ENCODE data around the gene EVI5. TPM values are rescaled to one million over a fixed set of nuclear protein-coding genes. Genes with fewer than 3 reads are reported as not detected.
A peak's percentile ranks its signal among the peaks of the same experiment; 100 is the strongest.

EVI5 gene
- total RNA-seq, 2 donors from 2014 or later: 20.8 to 29.0 TPM

- H3K27me3 Mint-ChIP-seq (ENCODE audit: insufficient read depth): no peaks in the 10 kb centered on the region
- H3K9me3 Mint-ChIP-seq: no peaks in the 10 kb centered on the region
- Histone ChIP-seq H3K4me3 (ENCODE audit: low read length) (no peak overlapping the region), H3K36me3 (ENCODE audit: control insufficient read depth, insufficient read depth, low read length) (no peaks in the 10 kb centered on the region), H3K4me1 (ENCODE audit: control insufficient read depth, insufficient read depth, low read length) (no peaks in the 10 kb centered on the region), H3K27me3 (ENCODE audit: control insufficient read depth, insufficient read depth, low read length, poor library complexity, severe bottlenecking) (no peaks in the 10 kb centered on the region), H3K9me3 (ENCODE audit: control insufficient read depth, low read length) (no peaks in the 10 kb centered on the region), H3K9ac (ENCODE audit: extremely low read depth, low read length, poor library complexity, severe bottlenecking) (no peak overlapping the region), H3K27ac (ENCODE audit: low read depth, low read length) (no peak overlapping the region)
- 79 to 85% methylated on average over 3 of the region's 3 CpGs for WGBS, 2 experiments (ENCODE audit: insufficient coverage in 1 of 2, insufficient read length in 1 of 2)
- H3K36me3 Mint-ChIP-seq (ENCODE audit: low read depth): no peaks in the 10 kb centered on the region
- peaks cover 4% of the 10 kb centered on the region for H3K4me1 Mint-ChIP-seq
- no peak overlapping the region for H3K27ac Mint-ChIP-seq
- TF ChIP-seq, protein P1, sequence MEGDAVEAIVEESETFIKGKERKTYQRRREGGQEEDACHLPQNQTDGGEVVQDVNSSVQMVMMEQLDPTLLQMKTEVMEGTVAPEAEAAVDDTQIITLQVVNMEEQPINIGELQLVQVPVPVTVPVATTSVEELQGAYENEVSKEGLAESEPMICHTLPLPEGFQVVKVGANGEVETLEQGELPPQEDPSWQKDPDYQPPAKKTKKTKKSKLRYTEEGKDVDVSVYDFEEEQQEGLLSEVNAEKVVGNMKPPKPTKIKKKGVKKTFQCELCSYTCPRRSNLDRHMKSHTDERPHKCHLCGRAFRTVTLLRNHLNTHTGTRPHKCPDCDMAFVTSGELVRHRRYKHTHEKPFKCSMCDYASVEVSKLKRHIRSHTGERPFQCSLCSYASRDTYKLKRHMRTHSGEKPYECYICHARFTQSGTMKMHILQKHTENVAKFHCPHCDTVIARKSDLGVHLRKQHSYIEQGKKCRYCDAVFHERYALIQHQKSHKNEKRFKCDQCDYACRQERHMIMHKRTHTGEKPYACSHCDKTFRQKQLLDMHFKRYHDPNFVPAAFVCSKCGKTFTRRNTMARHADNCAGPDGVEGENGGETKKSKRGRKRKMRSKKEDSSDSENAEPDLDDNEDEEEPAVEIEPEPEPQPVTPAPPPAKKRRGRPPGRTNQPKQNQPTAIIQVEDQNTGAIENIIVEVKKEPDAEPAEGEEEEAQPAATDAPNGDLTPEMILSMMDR (conservative IDR thresholded peaks at IDR 0.05): no peak
- no peak for DNase-seq
- H3K4me3 Mint-ChIP-seq: no peak overlapping the region
These were observed 35.1 kb upstream of the EVI5 start for GRCh38 chr1:92820024-92820423.

DNA sequence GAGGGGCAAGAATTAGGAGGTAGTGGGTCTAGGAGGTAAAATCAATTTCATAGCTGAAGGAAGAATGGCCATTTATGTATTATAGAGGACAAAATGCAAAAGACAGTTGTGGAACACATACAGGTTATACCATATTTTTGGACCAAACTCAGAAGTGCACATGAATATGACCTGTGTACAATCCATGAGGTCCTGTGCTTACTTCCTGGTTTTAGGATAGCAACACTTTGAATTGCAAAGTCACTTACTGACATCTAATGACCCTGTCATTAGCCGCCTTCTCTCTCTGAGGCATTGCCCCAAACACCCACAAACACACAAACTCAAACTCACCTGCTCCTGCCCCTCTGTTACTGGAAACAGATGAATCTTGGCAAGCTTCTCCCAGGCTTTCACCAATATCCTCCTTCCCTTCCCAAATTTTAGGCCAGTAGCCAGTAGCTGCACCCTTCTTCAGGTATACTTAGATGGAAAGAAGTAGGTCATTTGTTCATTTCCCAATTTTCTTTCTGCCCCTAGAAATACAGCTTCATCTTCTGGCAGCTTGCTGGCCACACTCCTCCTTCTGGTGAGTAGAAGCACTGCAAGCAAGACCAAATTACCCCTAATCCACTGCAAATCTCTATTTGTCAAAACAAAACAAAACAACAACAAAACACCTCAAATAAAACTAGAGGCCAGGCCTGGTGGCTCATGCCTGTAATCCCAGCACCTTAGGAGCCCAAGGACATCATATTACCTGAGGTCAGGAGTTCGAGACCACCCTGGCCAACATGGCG lies 33.3 kb upstream of the EVI5 start:
- Histone ChIP-seq H3K9ac (ENCODE audit: extremely low read depth, low read length, poor library complexity, severe bottlenecking) (no peak overlapping the region), H3K4me3 (ENCODE audit: low read length) (no peak overlapping the region), H3K27ac (ENCODE audit: low read depth, low read length) (no peak overlapping the region), H3K27me3 (ENCODE audit: control insufficient read depth, insufficient read depth, low read length, poor library complexity, severe bottlenecking) (no peaks in the 10 kb centered on the region), H3K4me1 (ENCODE audit: control insufficient read depth, insufficient read depth, low read length) (no peaks in the 10 kb centered on the region), H3K9me3 (ENCODE audit: control insufficient read depth, low read length) (no peaks in the 10 kb centered on the region), H3K36me3 (ENCODE audit: control insufficient read depth, insufficient read depth, low read length) (no peaks in the 10 kb centered on the region)
- H3K27me3 Mint-ChIP-seq (ENCODE audit: insufficient read depth): no peaks in the 10 kb centered on the region
- WGBS, 2 experiments (ENCODE audit: insufficient coverage in 1 of 2, insufficient read length in 1 of 2): 90 to 100% methylated on average over 3 of the region's 3 CpGs
- no peak overlapping the region for H3K4me3 Mint-ChIP-seq
- no peaks in the 10 kb centered on the region for H3K9me3 Mint-ChIP-seq
- peak; percentile 72 for DNase-seq
- TF ChIP-seq, protein P1 (conservative IDR thresholded peaks at IDR 0.05): peak; percentile 80
- no peak overlapping the region for H3K27ac Mint-ChIP-seq
- H3K36me3 Mint-ChIP-seq (ENCODE audit: low read depth): no peaks in the 10 kb centered on the region
- H3K4me1 Mint-ChIP-seq: no peaks in the 10 kb centered on the region

DNA sequence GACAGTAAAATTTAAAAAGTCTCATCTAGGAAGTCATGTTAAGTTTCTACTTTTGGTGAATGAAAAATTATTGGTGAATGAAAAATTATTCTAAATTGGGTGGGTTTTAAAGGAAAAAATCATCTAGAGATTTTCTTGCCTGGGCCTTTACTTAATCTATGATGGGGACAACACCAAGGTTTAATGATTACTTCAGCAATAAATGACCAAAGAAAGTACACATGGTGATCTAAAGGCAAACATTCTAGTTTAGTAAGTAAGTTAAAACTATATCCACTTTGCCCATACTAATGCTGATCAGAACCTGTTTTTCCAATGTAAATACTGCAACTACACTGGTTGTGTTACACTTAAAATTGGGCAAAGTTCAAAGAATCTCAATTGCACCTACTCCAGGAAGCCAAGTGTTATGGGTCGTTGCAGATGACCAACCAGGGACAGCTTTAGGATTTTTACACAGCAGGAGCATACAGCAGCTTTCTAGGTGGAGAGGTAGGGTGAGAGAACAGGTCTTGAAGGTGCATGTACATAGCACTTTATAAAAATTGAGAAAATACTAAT lies 32.3 kb upstream of the EVI5 start:
- DNase-seq: no peak
- Histone ChIP-seq H3K27ac (ENCODE audit: low read depth, low read length) (no peak overlapping the region), H3K4me1 (ENCODE audit: control insufficient read depth, insufficient read depth, low read length) (no peaks in the 10 kb centered on the region), H3K27me3 (ENCODE audit: control insufficient read depth, insufficient read depth, low read length, poor library complexity, severe bottlenecking) (no peaks in the 10 kb centered on the region), H3K9me3 (ENCODE audit: control insufficient read depth, low read length) (no peaks in the 10 kb centered on the region), H3K4me3 (ENCODE audit: low read length) (no peak overlapping the region), H3K9ac (ENCODE audit: extremely low read depth, low read length, poor library complexity, severe bottlenecking) (no peak overlapping the region), H3K36me3 (ENCODE audit: control insufficient read depth, insufficient read depth, low read length) (no peaks in the 10 kb centered on the region)
- no peaks in the 10 kb centered on the region for H3K27me3 Mint-ChIP-seq (ENCODE audit: insufficient read depth)
- H3K27ac Mint-ChIP-seq: no peak overlapping the region
- WGBS, 2 experiments (ENCODE audit: insufficient coverage in 1 of 2, insufficient read length in 1 of 2): 83 to 89% methylated on average over 1 of the region's 1 CpG
- no peaks in the 10 kb centered on the region for H3K36me3 Mint-ChIP-seq (ENCODE audit: low read depth)
- no peaks in the 10 kb centered on the region for H3K4me1 Mint-ChIP-seq
- TF ChIP-seq, protein P1 (conservative IDR thresholded peaks at IDR 0.05): no peak
- H3K4me3 Mint-ChIP-seq: no peak overlapping the region
- no peaks in the 10 kb centered on the region for H3K9me3 Mint-ChIP-seq

Measured in endodermal cell (in vitro differentiated cells).